Measurements from ENCODE around the gene ADCY6.

DNA sequence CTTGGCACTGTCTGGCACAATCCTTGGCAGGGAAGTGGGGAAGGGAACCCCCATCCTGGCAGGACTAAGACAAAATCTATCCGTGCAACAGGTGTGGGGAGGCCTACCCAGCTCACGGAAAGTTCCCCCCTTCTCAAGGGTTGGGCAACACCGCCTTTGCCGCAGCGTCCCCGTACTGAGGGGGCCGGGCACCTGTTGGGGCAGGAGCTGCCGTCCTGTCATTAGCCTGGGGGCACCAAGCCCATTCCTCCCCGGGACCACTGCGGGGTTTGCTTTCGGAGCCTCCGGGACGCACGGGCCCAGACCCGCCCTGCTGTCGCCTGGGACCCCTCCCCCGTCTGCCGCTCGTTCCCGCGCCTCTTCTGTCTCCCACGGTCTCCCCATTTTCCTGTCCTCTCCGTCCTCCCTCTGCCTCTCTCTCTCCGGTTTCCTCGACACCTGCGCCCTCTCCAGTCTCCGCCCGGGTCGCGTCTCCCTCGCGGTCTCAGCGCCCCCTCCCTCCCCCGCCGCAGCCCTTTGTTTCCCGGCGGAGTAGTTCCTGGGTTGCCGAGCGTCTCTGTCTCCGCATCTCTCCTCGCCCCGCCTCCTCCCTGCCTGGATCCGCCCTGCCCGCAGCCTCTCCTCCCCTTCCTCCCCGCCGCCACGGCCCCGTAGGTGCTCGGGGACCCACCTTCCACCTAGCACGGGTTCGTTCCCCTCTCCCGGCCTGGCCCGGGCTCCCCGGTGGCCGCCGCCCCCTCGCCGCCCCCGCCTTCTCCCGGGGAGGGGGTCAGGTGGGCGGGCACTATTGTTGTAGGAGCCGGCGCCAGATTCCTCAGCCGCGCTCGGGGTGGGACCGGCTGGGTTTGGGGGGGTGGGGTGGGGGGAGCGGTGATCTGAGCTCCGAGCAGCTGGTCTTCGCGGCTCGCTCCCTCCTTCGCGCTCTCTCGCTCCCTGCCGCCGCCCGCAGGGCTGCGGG lies 29.3 kb upstream of the ADCY6 start, which contains the start of gene CACNB3:
- TF ChIP-seq, protein P1, sequence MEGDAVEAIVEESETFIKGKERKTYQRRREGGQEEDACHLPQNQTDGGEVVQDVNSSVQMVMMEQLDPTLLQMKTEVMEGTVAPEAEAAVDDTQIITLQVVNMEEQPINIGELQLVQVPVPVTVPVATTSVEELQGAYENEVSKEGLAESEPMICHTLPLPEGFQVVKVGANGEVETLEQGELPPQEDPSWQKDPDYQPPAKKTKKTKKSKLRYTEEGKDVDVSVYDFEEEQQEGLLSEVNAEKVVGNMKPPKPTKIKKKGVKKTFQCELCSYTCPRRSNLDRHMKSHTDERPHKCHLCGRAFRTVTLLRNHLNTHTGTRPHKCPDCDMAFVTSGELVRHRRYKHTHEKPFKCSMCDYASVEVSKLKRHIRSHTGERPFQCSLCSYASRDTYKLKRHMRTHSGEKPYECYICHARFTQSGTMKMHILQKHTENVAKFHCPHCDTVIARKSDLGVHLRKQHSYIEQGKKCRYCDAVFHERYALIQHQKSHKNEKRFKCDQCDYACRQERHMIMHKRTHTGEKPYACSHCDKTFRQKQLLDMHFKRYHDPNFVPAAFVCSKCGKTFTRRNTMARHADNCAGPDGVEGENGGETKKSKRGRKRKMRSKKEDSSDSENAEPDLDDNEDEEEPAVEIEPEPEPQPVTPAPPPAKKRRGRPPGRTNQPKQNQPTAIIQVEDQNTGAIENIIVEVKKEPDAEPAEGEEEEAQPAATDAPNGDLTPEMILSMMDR (conservative IDR thresholded peaks at IDR 0.05; ENCODE audit: low read depth, low read length), result no peak
- TF ChIP-seq EZH2 (IDR thresholded peaks at IDR 0.05; ENCODE audit: low read length, unreplicated experiment) (no peak), EZH2phosphoT487 (IDR thresholded peaks at IDR 0.05; ENCODE audit: borderline replicate concordance, low read length) (no peak)
